IPS DF 4.7 (cell line): ENCODE data around the gene GFOD2.

Experiments used
- DNase-seq: peaks from one replicate; pipeline ENCODE4 v3.0.0-alpha.2; 2013; ENCODE audit warnings: low spot score; ENCODE audit errors: extremely low read depth

GFOD2 gene

GRCh38 chr16:67733734-67734470 lies 14.8 kb upstream of the GFOD2 start:
- no peak for DNase-seq

GRCh38 chr16:67731753-67732095 lies 12.6 kb upstream of the GFOD2 start:
- DNase-seq, result no peak

- no peak for DNase-seq
These were observed 12.1 kb upstream of the GFOD2 start for GRCh38 chr16:67731071-67731752.

- DNase-seq, result no peak
These were observed 11.2 kb upstream of the GFOD2 start for GRCh38 chr16:67730326-67730725.

GRCh38 chr16:67729636-67730248 lies 10.6 kb upstream of the GFOD2 start:
- DNase-seq, result no peak

GRCh38 chr16:67727521-67728485 lies 8.7 kb upstream of the GFOD2 start:
- no peak for DNase-seq

GRCh38 chr16:67726106-67727034 lies 7.3 kb upstream of the GFOD2 start:
- no peak for DNase-seq

- DNase-seq, result no peak
These were observed 4.8 kb upstream of the GFOD2 start for GRCh38 chr16:67723911-67724305.

GRCh38 chr16:67723151-67723910 lies 4.2 kb upstream of the GFOD2 start:
- no peak for DNase-seq

- DNase-seq, result no peak
These were observed 1.1 kb upstream of the GFOD2 start for GRCh38 chr16:67720236-67720635.

GRCh38 chr16:67719778-67720144 lies 645 bp upstream of the GFOD2 start:
- DNase-seq, result no peak

GRCh38 chr16:67718668-67719047 lies 458 bp downstream of the GFOD2 start:
- no peak for DNase-seq

- DNase-seq, result no peak
These were observed 3.0 kb downstream of the GFOD2 start for GRCh38 chr16:67716097-67716496.

- DNase-seq, result no peak
These were observed 4.6 kb downstream of the GFOD2 start for GRCh38 chr16:67714522-67714921.

GRCh38 chr16:67713647-67714273 lies 5.4 kb downstream of the GFOD2 start:
- no peak for DNase-seq

- no peak for DNase-seq
These were observed 8.5 kb downstream of the GFOD2 start for GRCh38 chr16:67710607-67711006.

- DNase-seq, result no peak
These were observed 10.1 kb downstream of the GFOD2 start for GRCh38 chr16:67709050-67709449.

GRCh38 chr16:67708368-67708771 lies 10.7 kb downstream of the GFOD2 start:
- no peak for DNase-seq

- DNase-seq, result no peak
These were observed 11.3 kb downstream of the GFOD2 start for GRCh38 chr16:67707790-67708189.
